ENCODE measurements around the gene REC8.
A peak's percentile ranks its signal among the peaks of the same experiment; 100 is the strongest.

REC8 gene

GRCh38 chr14:24182110-24182882 is 10.4 kb downstream of the REC8 start:
- DNase-seq (ENCODE audit: low read depth in 3 of 3, low spot score in 1 of 3): no peak

GRCh38 chr14:24183014-24183481 is 11.2 kb downstream of the REC8 start:
- no peak for DNase-seq (ENCODE audit: low read depth in 3 of 3, low spot score in 1 of 3)

DNA sequence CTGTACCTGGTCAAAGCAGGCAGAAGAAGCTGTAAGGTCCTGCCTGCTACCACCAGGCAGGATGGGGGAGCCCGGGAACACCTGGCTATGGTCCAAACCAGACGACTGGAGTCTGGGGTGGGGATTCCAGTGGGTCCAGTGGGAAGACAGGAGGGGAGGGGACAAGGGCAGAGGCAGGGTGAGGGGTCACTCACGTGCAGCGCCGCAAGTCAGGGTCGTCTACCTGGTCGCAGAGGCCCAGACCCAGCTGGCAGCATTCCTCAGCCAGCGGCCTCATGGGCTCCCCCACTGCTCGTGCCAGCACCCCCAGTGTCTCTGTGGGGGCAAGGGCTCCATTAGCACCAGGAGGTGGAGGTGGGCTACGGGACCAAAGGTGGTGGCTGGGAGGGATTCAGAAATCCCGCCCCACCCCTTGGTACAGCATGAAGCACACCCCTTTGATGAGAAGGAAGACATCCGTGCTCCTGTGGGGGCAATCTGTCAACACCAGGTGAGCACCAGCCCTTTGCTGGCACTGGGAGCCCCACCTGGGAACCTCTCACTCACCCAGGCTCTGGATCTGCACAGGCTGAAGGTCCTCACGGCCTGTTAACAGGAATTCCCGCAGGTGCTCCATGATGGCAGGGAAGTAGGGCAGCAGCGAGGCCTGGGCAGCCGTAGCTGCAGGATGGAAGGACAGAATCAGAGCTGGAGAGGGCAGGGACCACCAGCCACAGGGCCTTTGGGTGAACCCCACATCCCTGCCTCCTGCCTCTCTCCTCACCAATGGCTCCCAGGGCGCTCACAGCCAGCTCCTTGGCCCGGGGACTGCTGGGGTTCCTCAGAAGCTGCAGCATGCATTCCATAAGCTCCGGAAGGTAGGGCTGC is 12.5 kb downstream of the REC8 start:
- no peak for DNase-seq (ENCODE audit: low read depth in 3 of 3, low spot score in 1 of 3)

- no peak for DNase-seq (ENCODE audit: low read depth in 3 of 3, low spot score in 1 of 3)
Measured at GRCh38 chr14:24185026-24185425, 13.1 kb downstream of the REC8 start.

DNA sequence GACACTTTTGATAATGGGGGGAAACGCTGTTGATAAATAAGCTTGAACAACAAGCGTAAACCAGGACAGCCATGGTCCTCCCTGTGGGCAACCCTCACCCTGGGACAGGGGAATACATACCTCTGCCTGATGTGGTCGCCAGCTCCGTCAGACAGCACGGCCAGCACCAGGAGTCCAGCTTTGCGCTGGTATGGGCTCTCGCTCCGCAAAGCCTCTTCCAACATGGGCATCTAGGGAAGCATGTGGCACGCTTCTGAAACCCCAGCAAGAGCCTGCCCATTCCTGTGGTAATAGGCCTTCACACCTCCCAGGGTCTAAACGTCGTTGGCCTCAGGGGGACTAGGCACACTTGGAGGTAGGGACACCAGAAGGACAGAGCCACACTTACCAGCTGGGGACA is 13.9 kb downstream of the REC8 start:
- no peak for DNase-seq (ENCODE audit: low read depth in 3 of 3, low spot score in 1 of 3)

DNA sequence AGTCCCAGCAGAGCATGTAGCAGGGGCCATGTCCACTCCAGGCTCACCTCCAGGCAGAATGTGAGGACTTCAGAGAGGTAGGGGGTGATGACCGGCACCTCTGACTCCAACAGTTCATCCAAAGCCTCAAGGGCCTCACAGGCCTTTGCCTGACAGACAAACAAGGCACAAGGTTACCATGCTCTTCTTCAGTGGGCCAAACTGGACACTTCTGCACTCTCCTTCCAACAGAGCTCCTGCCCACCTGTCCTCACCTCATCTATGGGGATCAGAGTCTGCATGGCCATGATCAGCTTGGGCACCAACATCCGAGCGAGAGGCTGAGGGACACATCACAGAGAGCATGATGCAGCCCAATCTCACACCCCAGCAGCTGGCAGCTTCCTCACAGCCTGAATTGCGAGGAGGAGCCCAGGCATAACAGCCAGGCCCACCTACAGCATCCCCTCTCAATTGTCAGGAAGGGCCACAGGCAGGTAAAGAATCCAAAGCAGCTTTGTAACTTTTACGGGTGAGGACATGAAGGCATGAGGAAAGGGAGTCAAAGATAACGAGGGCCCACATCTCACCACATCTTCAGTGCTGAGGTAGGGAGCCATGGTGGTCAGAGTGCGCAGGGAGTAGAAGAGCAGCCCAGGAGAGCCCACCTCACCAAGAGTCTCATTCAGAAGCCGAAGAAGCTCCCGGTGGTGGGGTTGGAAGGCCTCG is 15.1 kb downstream of the REC8 start:
- no peak for DNase-seq (ENCODE audit: low read depth in 3 of 3, low spot score in 1 of 3)

- no peak for DNase-seq (ENCODE audit: low read depth in 3 of 3, low spot score in 1 of 3)
Measured at GRCh38 chr14:24187539-24187915, 15.6 kb downstream of the REC8 start.

DNA sequence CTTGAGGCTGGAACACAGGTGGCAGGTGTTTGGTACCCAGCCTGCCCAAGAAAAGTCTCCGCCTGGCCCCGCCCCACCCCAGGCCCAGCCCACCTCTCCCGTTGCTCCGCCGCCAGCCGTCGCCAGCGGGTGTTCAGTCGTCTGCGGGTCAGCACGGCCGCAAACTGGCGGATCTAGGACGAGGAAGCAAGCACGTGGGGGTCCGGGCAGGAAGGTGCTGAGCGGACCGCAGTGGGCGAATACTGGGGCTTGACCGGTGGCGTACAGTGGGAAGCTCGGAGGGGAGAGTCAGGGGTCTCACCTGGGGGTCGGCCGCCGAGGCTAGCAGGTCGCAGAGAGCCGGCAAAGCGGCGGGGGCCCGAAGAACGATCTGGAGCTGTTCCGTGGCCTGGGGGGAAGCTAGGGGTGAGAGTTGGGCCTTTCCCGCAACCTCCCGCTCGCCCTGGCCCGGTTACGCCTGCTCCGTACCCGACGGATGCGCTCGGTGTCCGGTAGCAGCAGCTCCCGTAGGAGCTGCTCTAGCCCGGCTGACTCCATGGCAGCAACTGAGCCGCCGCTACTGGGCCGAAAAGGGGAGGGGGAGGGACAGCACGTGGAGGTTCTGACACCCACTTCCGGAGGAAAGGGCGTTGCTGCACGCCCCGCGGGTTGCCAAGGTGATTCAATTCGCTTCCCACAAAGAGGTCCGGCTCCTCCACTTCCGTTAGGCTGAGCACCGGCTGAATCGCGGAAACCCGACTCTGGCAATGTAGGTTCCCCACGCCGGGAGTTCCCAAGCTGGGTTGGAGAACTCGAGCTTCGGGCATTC is 16.6 kb downstream of the REC8 start, which contains the start of gene IPO4:
TSS of gene IPO4 (minus strand) at position 566 of the 808 bp plus-strand sequence. CDS start at position 537, 29 bp downstream.
- peak; percentile 84 to 92 (median 92) for DNase-seq (ENCODE audit: low read depth in 3 of 3, low spot score in 1 of 3)

GRCh38 chr14:24189059-24189375 is 17.1 kb downstream of the REC8 start:
- DNase-seq (ENCODE audit: low read depth in 3 of 3, low spot score in 1 of 3): no peak

DNA sequence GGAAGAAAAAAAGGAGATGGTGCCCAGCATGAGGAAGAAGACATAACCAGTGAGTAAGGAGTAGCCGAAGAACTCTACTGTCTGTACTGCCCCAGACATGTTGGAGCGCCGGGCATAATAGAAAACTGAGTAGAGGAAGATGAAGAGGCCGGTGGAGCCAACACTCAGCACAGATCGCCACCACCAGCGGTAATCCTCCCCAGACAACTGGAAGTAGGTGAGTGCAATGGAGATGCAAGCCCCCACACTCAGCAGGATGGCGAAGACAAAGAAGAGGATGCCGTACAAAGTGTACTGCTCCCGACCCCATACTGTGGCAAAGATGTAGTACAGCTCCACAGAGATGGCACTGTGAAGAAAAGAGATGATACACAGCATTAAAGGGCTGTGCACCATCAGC is 17.6 kb downstream of the REC8 start:
- no peak for DNase-seq (ENCODE audit: low read depth in 3 of 3, low spot score in 1 of 3)

DNA sequence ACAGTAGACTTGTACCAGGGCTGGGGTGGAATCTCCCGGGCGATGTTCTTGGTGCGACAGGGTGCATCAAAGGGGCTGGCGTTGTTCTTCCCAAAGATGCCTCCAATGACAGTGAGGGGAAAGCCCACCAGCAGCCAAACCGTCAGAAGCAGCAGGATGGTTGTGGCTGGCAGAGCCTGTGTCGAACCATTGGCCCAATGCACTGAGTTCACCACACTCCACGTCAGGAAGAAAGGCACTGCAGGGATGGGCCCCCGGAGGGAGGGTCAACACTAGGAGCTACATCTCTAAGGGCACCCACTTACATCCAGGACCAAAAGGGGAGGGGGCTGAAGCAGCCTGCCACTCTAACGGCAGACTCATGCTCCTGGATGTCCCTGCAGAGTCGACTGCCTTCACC is 18.5 kb downstream of the REC8 start:
- DNase-seq (ENCODE audit: low read depth in 3 of 3, low spot score in 1 of 3): no peak

- no peak for DNase-seq (ENCODE audit: low read depth in 3 of 3, low spot score in 1 of 3)
Measured at GRCh38 chr14:24192933-24193332, 21.1 kb downstream of the REC8 start.

GRCh38 chr14:24194186-24194872 is 22.4 kb downstream of the REC8 start:
- no peak for DNase-seq (ENCODE audit: low read depth in 3 of 3, low spot score in 1 of 3)

DNA sequence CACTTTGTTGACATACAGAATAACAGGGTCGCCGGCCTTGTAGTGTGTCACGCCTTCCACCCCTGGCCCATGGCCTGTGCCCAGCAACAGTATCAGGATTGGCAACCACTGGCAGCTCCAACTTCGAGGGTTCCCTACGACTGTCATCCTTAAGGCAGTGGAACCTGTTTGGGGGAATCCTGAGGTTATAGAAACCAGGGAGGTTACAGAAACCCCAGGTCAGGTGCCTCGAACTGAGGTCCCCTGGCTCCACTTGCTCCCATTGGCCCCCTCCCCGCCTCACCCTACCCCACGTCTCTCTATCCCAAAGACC is 22.9 kb downstream of the REC8 start:
- no peak for DNase-seq (ENCODE audit: low read depth in 3 of 3, low spot score in 1 of 3)

- DNase-seq (ENCODE audit: low read depth in 3 of 3, low spot score in 1 of 3): peak; percentile 74 to 79 (median 74)
Measured at GRCh38 chr14:24195186-24196070, 23.5 kb downstream of the REC8 start, which contains the start of gene TM9SF1. Gene TM9SF1, minus strand, starts transcription at chr14:24195441. Its CDS starts 422 bp downstream, at chr14:24195019.

DNA sequence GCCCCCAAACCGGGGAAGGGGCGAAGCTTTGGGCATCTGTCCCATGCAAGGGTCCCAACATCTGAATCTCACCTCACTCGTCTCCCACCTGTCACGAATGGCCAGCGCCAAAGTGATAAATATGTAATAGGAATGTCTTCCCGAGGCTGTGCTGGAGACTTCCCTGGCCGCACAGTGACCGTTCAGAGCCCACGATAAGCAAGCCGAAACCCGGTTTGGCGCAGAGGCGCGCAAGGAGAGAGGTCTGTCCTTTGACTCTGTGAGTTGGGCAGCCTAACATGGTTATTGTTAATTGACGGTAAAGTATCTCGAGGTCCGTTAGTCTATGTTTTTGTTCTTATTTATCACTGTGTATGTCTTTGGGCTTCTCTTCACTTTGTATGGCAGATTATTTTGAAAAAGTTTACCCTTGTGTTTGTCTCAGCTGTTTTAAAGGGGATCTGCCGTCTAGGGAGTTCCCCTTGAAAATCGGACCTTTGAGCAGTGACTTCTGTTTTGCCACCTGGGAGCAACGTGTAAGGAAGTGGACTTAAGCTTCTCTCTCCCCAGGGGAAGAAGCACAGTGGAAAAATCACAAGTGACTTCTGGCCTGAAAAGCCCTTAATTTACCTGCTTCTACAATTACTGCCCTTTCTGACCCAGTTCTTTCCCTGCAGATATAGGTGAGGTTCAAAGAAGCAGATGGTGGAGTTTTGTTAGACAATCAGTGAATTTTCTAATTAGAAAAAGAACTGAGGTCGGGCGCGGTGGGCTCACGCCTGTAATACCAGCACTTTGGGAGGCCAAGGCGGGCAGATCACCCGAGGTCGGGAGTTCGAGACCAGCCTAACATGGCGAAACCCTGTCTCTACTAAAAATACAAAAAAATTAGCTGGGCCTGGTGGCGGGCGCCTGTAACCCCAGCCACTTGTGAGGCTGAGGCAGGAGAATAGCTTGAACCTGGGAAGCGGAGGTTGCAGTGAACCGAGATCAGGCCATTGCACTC is 24.5 kb downstream of the REC8 start:
- DNase-seq (ENCODE audit: low read depth in 3 of 3, low spot score in 1 of 3): no peak

GRCh38 chr14:24197056-24197450 is 25.2 kb downstream of the REC8 start:
- no peak for DNase-seq (ENCODE audit: low read depth in 3 of 3, low spot score in 1 of 3)
